ENCODE measurements around the gene FOXK2. TPM values are rescaled to one million over a fixed set of nuclear protein-coding genes. Genes with fewer than 3 reads are reported as not detected.
"Not testable (repeated sequence)": the region's sequence is repeated elsewhere in the genome, so short reads cannot be mapped to it uniquely, and the experiment has no call there.

The FOXK2 gene
- polyA plus RNA-seq, 4 donors = 11.6 to 25.9 (median 18.0) TPM

DNA sequence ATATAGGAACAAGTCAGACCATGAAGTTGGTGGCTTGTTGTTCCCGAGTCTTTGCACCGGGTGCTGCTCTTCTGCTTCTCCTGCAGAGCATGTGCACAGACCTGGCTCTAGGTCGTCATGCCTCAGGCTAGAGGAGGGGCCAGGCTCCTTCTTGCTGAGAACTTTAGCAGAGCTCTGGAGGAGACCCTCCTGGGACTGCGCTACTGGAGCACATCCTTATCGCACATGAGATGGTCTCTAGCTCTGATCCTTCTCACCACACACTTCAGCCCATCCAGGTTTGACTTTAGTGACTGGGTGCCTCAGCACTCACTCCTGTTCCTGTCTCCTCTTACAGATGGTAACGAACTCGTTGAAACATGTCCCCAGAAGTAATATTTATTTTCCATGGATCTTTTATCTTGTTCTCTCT is 14.9 kb downstream of the FOXK2 start:
- Histone ChIP-seq H3K4me1 (ENCODE audit: control insufficient read depth in 3 of 3, insufficient read depth in 2 of 3, low read depth in 1 of 3, low read length in 2 of 3) (peaks cover 2 to 14% (median 9%) of the 10 kb centered on the region in 3 donors), H3K36me3 (ENCODE audit: control insufficient read depth in 3 of 3, insufficient read depth in 2 of 3, low read depth in 1 of 3, low read length in 3 of 3) (peaks cover 0 to 6% (median 0%) of the 10 kb centered on the region in 3 donors), H3K4me3 (ENCODE audit: low read depth in 1 of 3, low read length in 3 of 3) (no peak overlapping the region), H3K27ac (ENCODE audit: low read depth in 1 of 3, low read length in 2 of 3) (no peak overlapping the region), H3K9me3 (ENCODE audit: control insufficient read depth in 2 of 2, insufficient read depth in 1 of 2, low read depth in 1 of 2, low read length in 1 of 2) (no peaks in the 10 kb centered on the region), H3K27me3 (ENCODE audit: control insufficient read depth in 3 of 3, insufficient read depth in 3 of 3, low read length in 3 of 3) (no peaks in the 10 kb centered on the region)
- FAIRE-seq = no peak
- no peak for DNase-seq
- 82 to 86% (median 84%) methylated on average over 7 of the region's 7 CpGs for WGBS, 3 donors

DNA sequence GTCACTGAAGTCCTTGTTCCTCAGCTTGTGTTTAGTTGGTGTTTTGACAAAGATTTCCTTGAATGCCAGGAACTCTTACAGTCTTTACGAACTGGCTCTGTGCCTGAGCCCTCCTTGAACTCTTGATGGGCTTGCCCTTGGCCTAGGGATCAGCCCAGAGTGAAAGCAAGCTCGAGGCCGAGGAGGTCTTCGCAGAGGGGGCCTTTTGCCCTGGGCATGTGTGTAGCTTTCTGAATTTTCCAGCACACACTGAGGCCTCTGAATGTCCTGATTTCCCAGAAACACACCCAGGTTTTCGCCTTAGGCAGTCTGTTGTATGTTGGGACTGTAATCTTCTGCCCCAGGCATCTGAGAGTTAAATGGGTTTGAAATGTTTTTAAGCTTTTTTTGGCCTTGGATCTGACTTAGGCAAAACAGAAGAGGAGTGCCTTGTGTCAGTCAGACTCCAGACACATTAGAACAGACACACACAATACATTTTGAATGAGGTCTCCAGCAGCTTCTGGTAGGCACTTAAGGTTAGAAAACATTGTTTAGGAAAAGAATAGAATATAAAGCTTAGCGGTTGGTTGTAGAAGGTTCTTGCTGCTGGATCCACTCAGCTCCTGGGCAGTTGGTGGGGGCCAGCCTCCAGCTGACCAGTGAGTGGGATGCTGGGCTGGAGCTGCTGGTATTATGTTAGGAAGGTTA is 17.1 kb downstream of the FOXK2 start:
- WGBS, 3 donors = 23 to 40% (median 25%) methylated on average over 6 of the region's 6 CpGs
- Histone ChIP-seq H3K27ac (ENCODE audit: low read depth in 1 of 3, low read length in 2 of 3) (peak overlapping the region; percentile 2 to 77 (median 53)), H3K27me3 (ENCODE audit: control insufficient read depth in 3 of 3, insufficient read depth in 3 of 3, low read length in 3 of 3) (no peaks in the 10 kb centered on the region), H3K36me3 (ENCODE audit: control insufficient read depth in 3 of 3, insufficient read depth in 2 of 3, low read depth in 1 of 3, low read length in 3 of 3) (peaks cover 0 to 11% (median 0%) of the 10 kb centered on the region in 3 donors), H3K4me1 (ENCODE audit: control insufficient read depth in 3 of 3, insufficient read depth in 2 of 3, low read depth in 1 of 3, low read length in 2 of 3) (peaks cover 0 to 6% (median 4%) of the 10 kb centered on the region in 3 donors), H3K9me3 (ENCODE audit: control insufficient read depth in 2 of 2, insufficient read depth in 1 of 2, low read depth in 1 of 2, low read length in 1 of 2) (no peaks in the 10 kb centered on the region), H3K4me3 (ENCODE audit: low read depth in 1 of 3, low read length in 3 of 3) (no peak overlapping the region)
- peak; percentile 18 to 22 for DNase-seq
- FAIRE-seq = no peak

GRCh38 chr17:82537228-82537627 is 17.7 kb downstream of the FOXK2 start:
- H3K4me3 ChIP-seq (ENCODE audit: low read depth in 1 of 3, low read length in 3 of 3); FAIRE-seq; DNase-seq; H3K4me1 ChIP-seq (ENCODE audit: control insufficient read depth in 3 of 3, insufficient read depth in 2 of 3, low read depth in 1 of 3, low read length in 2 of 3); H3K27me3 ChIP-seq (ENCODE audit: control insufficient read depth in 3 of 3, insufficient read depth in 3 of 3, low read length in 3 of 3); H3K9me3 ChIP-seq (ENCODE audit: control insufficient read depth in 2 of 2, insufficient read depth in 1 of 2, low read depth in 1 of 2, low read length in 1 of 2): not testable (repeated sequence)
- Histone ChIP-seq H3K36me3 (ENCODE audit: control insufficient read depth in 3 of 3, insufficient read depth in 2 of 3, low read depth in 1 of 3, low read length in 3 of 3) (peaks cover 0 to 13% (median 0%) of the 10 kb centered on the region in 3 donors), H3K27ac (ENCODE audit: low read depth in 1 of 3, low read length in 2 of 3) (peak overlapping the region in 1 of 3 donors; percentile 77)
- WGBS, 3 donors = 87 to 91% (median 88%) methylated on average over 9 of the region's 9 CpGs

- peaks cover 0 to 16% (median 0%) of the 10 kb centered on the region in 3 donors for H3K36me3 ChIP-seq (ENCODE audit: control insufficient read depth in 3 of 3, insufficient read depth in 2 of 3, low read depth in 1 of 3, low read length in 3 of 3)
- 47 to 73% (median 58%) methylated on average over 18 of the region's 18 CpGs for WGBS, 3 donors
- FAIRE-seq; H3K4me1 ChIP-seq (ENCODE audit: control insufficient read depth in 3 of 3, insufficient read depth in 2 of 3, low read depth in 1 of 3, low read length in 2 of 3); H3K27ac ChIP-seq (ENCODE audit: low read depth in 1 of 3, low read length in 2 of 3); H3K9me3 ChIP-seq (ENCODE audit: control insufficient read depth in 2 of 2, insufficient read depth in 1 of 2, low read depth in 1 of 2, low read length in 1 of 2); H3K4me3 ChIP-seq (ENCODE audit: low read depth in 1 of 3, low read length in 3 of 3); H3K27me3 ChIP-seq (ENCODE audit: control insufficient read depth in 3 of 3, insufficient read depth in 3 of 3, low read length in 3 of 3): not testable (repeated sequence)
- peak in 1 of 2 donors; percentile 46 for DNase-seq
These were observed 19.5 kb downstream of the FOXK2 start for GRCh38 chr17:82539076-82539475.

DNA sequence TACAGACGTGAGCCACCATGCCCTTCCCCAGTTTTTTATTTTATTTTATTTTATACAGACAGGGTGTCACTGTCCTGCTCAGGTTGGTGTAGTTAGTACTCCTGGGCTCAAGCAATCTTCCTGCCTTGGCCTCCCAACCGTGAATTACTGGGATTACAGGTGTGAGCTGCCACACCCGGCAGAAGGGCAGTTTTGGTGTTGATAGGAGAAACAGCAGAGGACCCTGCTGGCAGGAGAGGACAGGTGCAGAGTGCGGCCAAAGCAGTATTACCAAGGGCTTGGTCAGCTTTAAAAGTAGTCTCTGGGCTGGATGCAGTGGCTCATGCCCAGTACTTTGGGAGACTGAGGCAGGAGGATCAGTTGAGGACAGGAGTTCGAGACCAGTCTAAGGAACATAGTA is 22.9 kb downstream of the FOXK2 start:
- no peaks in the 10 kb centered on the region for H3K9me3 ChIP-seq (ENCODE audit: control insufficient read depth in 2 of 2, insufficient read depth in 1 of 2, low read depth in 1 of 2, low read length in 1 of 2)
- FAIRE-seq (no peak), DNase-seq (no peak)
- peak overlapping the region in 1 of 3 donors; percentile 12 for H3K27ac ChIP-seq (ENCODE audit: low read depth in 1 of 3, low read length in 2 of 3)
- H3K4me1 ChIP-seq (ENCODE audit: control insufficient read depth in 3 of 3, insufficient read depth in 2 of 3, low read depth in 1 of 3, low read length in 2 of 3) = no peaks in the 10 kb centered on the region
- peaks cover 0 to 23% (median 0%) of the 10 kb centered on the region in 3 donors for H3K36me3 ChIP-seq (ENCODE audit: control insufficient read depth in 3 of 3, insufficient read depth in 2 of 3, low read depth in 1 of 3, low read length in 3 of 3)
- no peak overlapping the region for H3K4me3 ChIP-seq (ENCODE audit: low read depth in 1 of 3, low read length in 3 of 3)
- WGBS, 3 donors = 50 to 80% (median 66%) methylated on average over 5 of the region's 5 CpGs
- H3K27me3 ChIP-seq (ENCODE audit: control insufficient read depth in 3 of 3, insufficient read depth in 3 of 3, low read length in 3 of 3) = no peaks in the 10 kb centered on the region

DNA sequence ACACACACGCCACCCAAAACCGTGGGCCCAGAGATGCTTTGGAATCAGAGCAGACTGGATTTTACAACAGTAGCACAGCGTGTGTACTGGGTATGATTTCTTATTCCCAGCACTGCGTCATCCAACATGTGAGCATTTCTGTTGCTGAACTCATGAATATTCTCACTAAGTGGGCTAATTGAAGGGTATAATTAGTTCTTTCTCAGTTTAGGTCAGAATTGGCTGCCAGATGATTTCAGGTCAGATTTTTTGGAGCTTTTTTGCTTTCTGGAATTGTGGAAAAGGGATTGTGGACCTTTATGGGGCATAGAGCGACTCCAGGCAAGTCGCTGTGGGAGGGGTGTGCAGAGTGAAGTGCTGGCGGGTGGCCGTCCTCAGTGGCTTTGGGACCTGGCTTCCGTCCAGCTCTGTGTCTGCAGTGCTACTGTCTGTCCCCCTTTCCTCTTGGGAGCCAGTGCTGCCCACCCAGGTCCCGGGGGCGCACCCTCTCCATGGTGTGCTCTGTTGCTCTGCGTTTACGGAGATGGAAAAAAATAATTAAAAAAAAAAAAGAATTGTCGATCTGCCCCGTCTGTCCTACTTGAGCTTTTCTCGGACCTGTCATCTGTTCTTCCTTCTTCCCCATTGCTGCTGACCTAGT is 25.0 kb downstream of the FOXK2 start:
- peaks cover 0 to 6% of the 10 kb centered on the region in 2 donors for H3K9me3 ChIP-seq (ENCODE audit: control insufficient read depth in 2 of 2, insufficient read depth in 1 of 2, low read depth in 1 of 2, low read length in 1 of 2)
- peaks cover 0 to 28% (median 0%) of the 10 kb centered on the region in 3 donors for H3K36me3 ChIP-seq (ENCODE audit: control insufficient read depth in 3 of 3, insufficient read depth in 2 of 3, low read depth in 1 of 3, low read length in 3 of 3)
- H3K27me3 ChIP-seq (ENCODE audit: control insufficient read depth in 3 of 3, insufficient read depth in 3 of 3, low read length in 3 of 3) = no peaks in the 10 kb centered on the region
- 72 to 90% (median 78%) methylated on average over 16 of the region's 16 CpGs for WGBS, 3 donors
- peaks cover 0 to 5% (median 0%) of the 10 kb centered on the region in 3 donors for H3K4me1 ChIP-seq (ENCODE audit: control insufficient read depth in 3 of 3, insufficient read depth in 2 of 3, low read depth in 1 of 3, low read length in 2 of 3)
- peak overlapping the region in 2 of 3 donors; percentile 17 to 64 for H3K27ac ChIP-seq (ENCODE audit: low read depth in 1 of 3, low read length in 2 of 3)
- no peak overlapping the region for H3K4me3 ChIP-seq (ENCODE audit: low read depth in 1 of 3, low read length in 3 of 3)
- DNase-seq (no peak), FAIRE-seq (no peak)

GRCh38 chr17:82545071-82545462 is 25.5 kb downstream of the FOXK2 start:
- WGBS, 3 donors = 70 to 90% (median 81%) methylated on average over 8 of the region's 8 CpGs
- FAIRE-seq = no peak
- peaks cover 0 to 33% (median 0%) of the 10 kb centered on the region in 3 donors for H3K36me3 ChIP-seq (ENCODE audit: control insufficient read depth in 3 of 3, insufficient read depth in 2 of 3, low read depth in 1 of 3, low read length in 3 of 3)
- no peaks in the 10 kb centered on the region for H3K27me3 ChIP-seq (ENCODE audit: control insufficient read depth in 3 of 3, insufficient read depth in 3 of 3, low read length in 3 of 3)
- no peak overlapping the region for H3K4me3 ChIP-seq (ENCODE audit: low read depth in 1 of 3, low read length in 3 of 3)
- no peak for DNase-seq
- peak overlapping the region in 2 of 3 donors; percentile 17 to 64 for H3K27ac ChIP-seq (ENCODE audit: low read depth in 1 of 3, low read length in 2 of 3)
- H3K4me1 ChIP-seq (ENCODE audit: control insufficient read depth in 3 of 3, insufficient read depth in 2 of 3, low read depth in 1 of 3, low read length in 2 of 3) = peaks cover 0 to 5% (median 0%) of the 10 kb centered on the region in 3 donors
- H3K9me3 ChIP-seq (ENCODE audit: control insufficient read depth in 2 of 2, insufficient read depth in 1 of 2, low read depth in 1 of 2, low read length in 1 of 2) = peaks cover 0 to 6% of the 10 kb centered on the region in 2 donors

DNA sequence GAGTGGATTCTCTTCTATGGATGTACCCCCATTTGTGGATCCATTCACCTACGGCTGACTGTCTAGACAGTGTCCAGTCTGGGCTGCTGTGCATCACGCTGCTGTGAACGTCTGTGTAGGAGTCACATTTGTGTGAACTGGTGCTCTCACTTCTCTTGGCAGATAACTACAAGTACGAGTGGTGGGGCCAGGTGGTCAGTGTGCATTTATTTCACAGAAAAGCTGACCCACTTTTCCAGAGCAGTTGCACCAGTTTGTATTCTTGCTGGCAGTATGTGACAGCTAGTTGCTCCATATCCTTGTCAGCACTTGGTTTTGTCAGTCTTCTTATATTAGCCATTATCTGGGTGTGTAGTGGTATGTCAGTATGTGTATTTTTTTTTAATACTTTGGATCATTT is 28.4 kb downstream of the FOXK2 start:
- WGBS, 3 donors = 93 to 95% (median 95%) methylated on average over 4 of the region's 4 CpGs
- peaks cover 0 to 6% of the 10 kb centered on the region in 2 donors for H3K9me3 ChIP-seq (ENCODE audit: control insufficient read depth in 2 of 2, insufficient read depth in 1 of 2, low read depth in 1 of 2, low read length in 1 of 2)
- H3K36me3 ChIP-seq (ENCODE audit: control insufficient read depth in 3 of 3, insufficient read depth in 2 of 3, low read depth in 1 of 3, low read length in 3 of 3) = peaks cover 0 to 26% (median 0%) of the 10 kb centered on the region in 3 donors
- FAIRE-seq = no peak
- no peak overlapping the region for H3K4me3 ChIP-seq (ENCODE audit: low read depth in 1 of 3, low read length in 3 of 3)
- peaks cover 0 to 9% (median 0%) of the 10 kb centered on the region in 3 donors for H3K4me1 ChIP-seq (ENCODE audit: control insufficient read depth in 3 of 3, insufficient read depth in 2 of 3, low read depth in 1 of 3, low read length in 2 of 3)
- no peak for DNase-seq
- H3K27me3 ChIP-seq (ENCODE audit: control insufficient read depth in 3 of 3, insufficient read depth in 3 of 3, low read length in 3 of 3) = no peaks in the 10 kb centered on the region
- H3K27ac ChIP-seq (ENCODE audit: low read depth in 1 of 3, low read length in 2 of 3) = no peak overlapping the region
